OCI-LY1 (cell line): Measurements from ENCODE around the gene SLAIN2.
"Not testable (repeated sequence)": the region's sequence is repeated elsewhere in the genome, so short reads cannot be mapped to it uniquely, and the experiment has no call there.

Experiments
- H2AFZ ChIP-seq: fragments of 200-600 bp; sonication (generic), shearing (Covaris generic); 2 replicates; pipeline ENCODE4 v1.6.0; 2014; ENCODE audit warnings: antibody characterized with exemption, mild to moderate bottlenecking, low read length
- H3F3A ChIP-seq: fragments of 200-600 bp; sonication (generic), shearing (Covaris generic); 2 replicates; pipeline ENCODE4 v1.6.0; 2014; ENCODE audit warnings: mild to moderate bottlenecking, antibody characterized with exemption, low read length, moderate library complexity; ENCODE audit not compliant: insufficient read depth
- H3K27ac ChIP-seq: fragments of 200-600 bp; sonication (generic); 2 replicates; pipeline ENCODE4 v1.5.1; 2014; ENCODE audit warnings: low read length, mixed run types, mild to moderate bottlenecking, low read depth; ENCODE audit not compliant: poor library complexity, severe bottlenecking
- H3K27me3 ChIP-seq: fragments of 200-600 bp; sonication (generic); 2 replicates; pipeline ENCODE4 v1.6.0; 2014; ENCODE audit warnings: antibody characterized with exemption, mild to moderate bottlenecking, low read length, moderate library complexity; ENCODE audit not compliant: insufficient read depth
- H3K36me3 ChIP-seq: fragments of 200-600 bp; sonication (generic); 2 replicates; pipeline ENCODE4 v1.6.1; 2014; ENCODE audit warnings: mild to moderate bottlenecking, antibody characterized with exemption, low read length, moderate library complexity, mixed read lengths; ENCODE audit not compliant: insufficient read depth
- H3K4me1 ChIP-seq: fragments of 200-600 bp; sonication (generic); 2 replicates; pipeline ENCODE4 v1.5.1; 2014; ENCODE audit warnings: mild to moderate bottlenecking, low read length, moderate library complexity; ENCODE audit not compliant: insufficient read depth, severe bottlenecking
- H3K4me2 ChIP-seq: fragments of 200-600 bp; sonication (generic), shearing (Covaris generic); 2 replicates; pipeline ENCODE4 v1.6.1; 2014; ENCODE audit warnings: low read length
- H3K4me3 ChIP-seq: fragments of 200-600 bp; sonication (generic); 2 replicates; pipeline ENCODE4 v1.5.1; 2014; ENCODE audit warnings: low read length, low read depth, mild to moderate bottlenecking, mixed read lengths; ENCODE audit not compliant: poor library complexity, severe bottlenecking
- H3K79me2 ChIP-seq: fragments of 200-600 bp; shearing (Covaris generic); 2 replicates; pipeline ENCODE4 v1.6.1; 2016; ENCODE audit warnings: mixed run types, low read length, mixed read lengths; ENCODE audit not compliant: insufficient read depth
- H3K9ac ChIP-seq: fragments of 200-600 bp; sonication (generic), shearing (Covaris generic); 2 replicates; pipeline ENCODE4 v1.6.1; 2014; ENCODE audit warnings: mild to moderate bottlenecking, low read length, mixed read lengths
- H3K9me2 ChIP-seq: fragments of 200-600 bp; sonication (generic), shearing (Covaris generic); 2 replicates; pipeline ENCODE4 v1.6.1; 2014; ENCODE audit warnings: low read depth, mild to moderate bottlenecking, low read length, mixed read lengths
- H3K9me3 ChIP-seq: fragments of 200-600 bp; shearing (Covaris generic); 2 replicates; pipeline ENCODE4 v1.6.1; 2014; ENCODE audit warnings: low read length, mixed read lengths
- H4K20me1 ChIP-seq: fragments of 200-600 bp; sonication (generic), shearing (Covaris generic); 2 replicates; pipeline ENCODE4 v1.6.0; 2016; ENCODE audit warnings: mild to moderate bottlenecking, low read length; ENCODE audit not compliant: insufficient read depth
- CTCF ChIP-seq: fragments of 200-600 bp; sonication (generic), shearing (Covaris generic); IDR thresholded peaks from 2 replicates; pipeline ENCODE4 v1.5.1; 2017; ENCODE audit warnings: mild to moderate bottlenecking, antibody characterized with exemption, low read length, moderate library complexity, mixed read lengths
- EZH2 ChIP-seq: fragments of 200-600 bp; sonication (generic), shearing (Covaris generic); IDR thresholded peaks from 2 replicates; pipeline ENCODE4 v1.8.0; 2017; ENCODE audit warnings: borderline replicate concordance, mixed run types, mild to moderate bottlenecking, antibody characterized with exemption, low read length, moderate library complexity, mixed read lengths

The SLAIN2 gene

DNA sequence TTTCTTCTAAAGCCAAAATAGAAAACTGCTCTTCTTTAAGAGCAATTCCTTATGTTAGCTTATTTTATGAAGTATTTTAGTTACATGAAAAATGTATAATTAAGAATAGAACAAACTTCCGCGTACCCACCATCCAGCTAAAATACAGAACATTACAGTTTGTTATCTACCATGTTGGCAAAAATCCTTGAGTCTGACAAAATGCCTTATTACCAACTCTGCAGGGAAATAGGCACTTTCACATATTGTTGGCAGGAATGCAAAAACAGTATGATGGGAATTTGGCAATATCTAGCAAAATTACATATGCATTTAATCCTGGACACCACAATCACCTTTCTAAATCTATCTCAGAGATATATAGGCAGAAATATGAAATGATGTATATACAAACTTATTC is 32.4 kb upstream of the SLAIN2 start:
- no peaks in the 10 kb centered on the region for H4K20me1 ChIP-seq
- no peak overlapping the region for H3K9ac ChIP-seq
- no peak overlapping the region for H2AFZ ChIP-seq
- no peaks in the 10 kb centered on the region for H3K79me2 ChIP-seq
- H3F3A ChIP-seq: no peaks in the 10 kb centered on the region
- TF ChIP-seq CTCF (no peak), EZH2 (no peak)
- no peaks in the 10 kb centered on the region for H3K4me1 ChIP-seq
- H3K27ac ChIP-seq: no peak overlapping the region
- no peaks in the 10 kb centered on the region for H3K36me3 ChIP-seq
- H3K4me2 ChIP-seq: no peak overlapping the region
- H3K27me3 ChIP-seq: no peaks in the 10 kb centered on the region
- H3K9me2 ChIP-seq: no peaks in the 10 kb centered on the region
- H3K9me3 ChIP-seq: no peaks in the 10 kb centered on the region
- no peak overlapping the region for H3K4me3 ChIP-seq

GRCh38 chr4:48311896-48312295 is 29.4 kb upstream of the SLAIN2 start:
- no peaks in the 10 kb centered on the region for H3K27me3 ChIP-seq

GRCh38 chr4:48314746-48315145 is 26.6 kb upstream of the SLAIN2 start:
- H3K4me1 ChIP-seq, H3K27ac ChIP-seq, H4K20me1 ChIP-seq, H3K9me2 ChIP-seq, H3K36me3 ChIP-seq, H2AFZ ChIP-seq, H3F3A ChIP-seq, H3K4me2 ChIP-seq, H3K79me2 ChIP-seq, H3K27me3 ChIP-seq, H3K9ac ChIP-seq, H3K9me3 ChIP-seq, H3K4me3 ChIP-seq: not testable (repeated sequence)

More at GRCh38 chr4:48311896-48312295, 29.4 kb upstream of the SLAIN2 start:
- TF ChIP-seq EZH2: no peak
- no peak for TF ChIP-seq CTCF
- Histone ChIP-seq H3F3A (no peaks in the 10 kb centered on the region), H3K4me3 (no peak overlapping the region), H3K27ac (no peak overlapping the region), H2AFZ (no peak overlapping the region), H3K79me2 (no peaks in the 10 kb centered on the region), H3K9me2 (no peaks in the 10 kb centered on the region), H4K20me1 (no peaks in the 10 kb centered on the region), H3K4me2 (no peak overlapping the region), H3K9ac (no peak overlapping the region), H3K4me1 (no peaks in the 10 kb centered on the region), H3K9me3 (no peaks in the 10 kb centered on the region), H3K36me3 (no peaks in the 10 kb centered on the region)

DNA sequence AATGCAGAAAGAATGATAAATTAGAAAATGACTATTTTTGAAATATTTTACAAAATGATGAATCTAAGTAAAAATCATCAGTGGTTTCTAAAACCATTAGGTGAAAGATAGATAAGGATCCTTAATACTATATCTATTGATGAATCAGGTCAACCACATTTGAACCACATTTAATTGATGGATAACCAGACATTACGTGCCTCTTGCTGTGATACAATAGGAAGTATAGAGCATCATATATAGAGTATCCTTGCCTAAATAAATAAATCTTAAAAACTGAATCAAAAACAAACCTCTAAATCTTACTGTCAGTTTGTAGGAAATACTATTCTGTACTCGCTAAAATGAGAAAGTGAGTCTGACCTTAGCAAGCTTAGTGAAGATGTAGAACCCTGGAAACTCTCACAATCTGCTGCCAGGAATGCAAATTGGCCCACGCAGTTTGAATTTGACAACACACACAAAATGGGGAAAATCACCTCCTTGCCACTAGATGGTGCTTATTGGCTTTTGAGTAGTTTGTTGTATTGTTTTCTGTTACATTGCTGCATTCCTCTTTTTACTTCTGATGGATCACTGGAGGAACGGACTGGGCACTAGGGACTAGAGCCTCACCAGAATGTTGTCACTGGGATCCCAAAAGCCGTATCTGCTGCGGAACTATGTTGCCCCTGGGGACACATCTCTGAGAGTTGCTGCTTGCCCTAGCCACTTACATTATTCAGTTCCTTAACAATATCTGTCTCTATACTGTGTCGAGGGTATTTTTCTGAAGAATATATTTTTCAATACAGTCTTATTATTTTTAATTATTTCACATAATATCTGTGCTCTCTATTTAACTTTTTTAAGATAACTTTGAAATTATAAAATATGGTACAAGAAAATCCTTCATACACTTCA is 25.4 kb upstream of the SLAIN2 start:
- no peaks in the 10 kb centered on the region for H3K27me3 ChIP-seq
- H3K79me2 ChIP-seq: no peaks in the 10 kb centered on the region
- H3F3A ChIP-seq: no peaks in the 10 kb centered on the region
- no peak overlapping the region for H3K4me2 ChIP-seq
- TF ChIP-seq CTCF (peak; percentile 75), EZH2 (no peak)
- H4K20me1 ChIP-seq: no peaks in the 10 kb centered on the region
- no peak overlapping the region for H3K9ac ChIP-seq
- no peaks in the 10 kb centered on the region for H3K9me3 ChIP-seq
- no peak overlapping the region for H2AFZ ChIP-seq
- H3K9me2 ChIP-seq: no peaks in the 10 kb centered on the region
- H3K36me3 ChIP-seq: no peaks in the 10 kb centered on the region
- no peaks in the 10 kb centered on the region for H3K4me1 ChIP-seq
- H3K4me3 ChIP-seq: no peak overlapping the region
- H3K27ac ChIP-seq: no peak overlapping the region
